A549 (cell line): Measurements from ENCODE around the gene FADS1. TPM values are rescaled to one million over a fixed set of nuclear protein-coding genes. Genes with fewer than 3 reads are reported as not detected.

Source experiments
- BHLHE40 ChIP-seq: IDR thresholded peaks from 2 replicates; pipeline ENCODE4 v1.6.1; 2012; ENCODE audit warnings: low read depth, low read length, inconsistent platforms
- CEBPB ChIP-seq, 2 experiments: fragments of >200 bp in 1 of 2; sonication (Bioruptor Twin) in 1 of 2; formaldehyde crosslinking in 1 of 2; IDR thresholded peaks; 2 replicates each; pipeline ENCODE4 v1.6.1; 2012 to 2016
- CHD2 ChIP-seq: fragments of 150-350 bp; IDR thresholded peaks from 2 replicates; pipeline ENCODE4 v1.6.1; 2014; ENCODE audit warnings: low read length; ENCODE audit not compliant: partially characterized antibody
- CHD4 ChIP-seq: fragments of 200-600 bp; sonication (generic); IDR thresholded peaks from 2 replicates; pipeline ENCODE4 v1.6.1; 2016; ENCODE audit warnings: antibody characterized with exemption, mild to moderate bottlenecking, borderline replicate concordance
- CTCF ChIP-seq: fragments of >200 bp; sonication (Bioruptor Twin); formaldehyde crosslinking; IDR thresholded peaks from 3 replicates; pipeline ENCODE4 v1.5.1; 2016
- EHF ChIP-seq: fragments of 250-450 bp; sonication (Bioruptor Pico); IDR thresholded peaks from 2 replicates; pipeline ENCODE4 v1.5.0; 2020; ENCODE audit warnings: mild to moderate bottlenecking
- ELK1 ChIP-seq: fragments of 150-350 bp; IDR thresholded peaks from 2 replicates; pipeline ENCODE4 v1.6.1; 2014; ENCODE audit warnings: low read depth, mild to moderate bottlenecking, low read length
- EP300 ChIP-seq, 2 experiments: fragments of >200 bp; sonication (Bioruptor Twin); formaldehyde crosslinking; IDR thresholded peaks; 2 replicates in 1 of 2; 3 replicates in 1 of 2; pipeline ENCODE4 v1.6.1; 2016 to 2017
- FOSB ChIP-seq: fragments of 250-450 bp; sonication (Bioruptor Pico); IDR thresholded peaks from 2 replicates; pipeline ENCODE4 v1.5.0; 2020; ENCODE audit warnings: mild to moderate bottlenecking, moderate library complexity
- GATA3 ChIP-seq: IDR thresholded peaks from 2 replicates; pipeline ENCODE4 v1.6.1; 2012; ENCODE audit warnings: borderline replicate concordance
- HDAC2 ChIP-seq: fragments of 200-600 bp; sonication (generic); IDR thresholded peaks from 2 replicates; pipeline ENCODE4 v1.6.1; 2016
- HES2 ChIP-seq: fragments of >200 bp; sonication (Bioruptor Twin); formaldehyde crosslinking; IDR thresholded peaks from 2 replicates; pipeline ENCODE4 v1.6.1; 2016
- HOXA7 ChIP-seq: fragments of 250-450 bp; sonication (Bioruptor Pico); IDR thresholded peaks from 2 replicates; pipeline ENCODE4 v1.5.0; 2020; ENCODE audit warnings: mild to moderate bottlenecking, moderate library complexity
- HOXB5 ChIP-seq: fragments of 250-450 bp; sonication (Bioruptor Pico); IDR thresholded peaks from 2 replicates; pipeline ENCODE4 v1.5.0; 2020; ENCODE audit warnings: mild to moderate bottlenecking, moderate library complexity
- KDM1A ChIP-seq: fragments of 200-600 bp; sonication (generic); IDR thresholded peaks from 2 replicates; pipeline ENCODE4 v1.6.1; 2016; ENCODE audit warnings: low read depth, mild to moderate bottlenecking
- KDM5A ChIP-seq: fragments of 200-600 bp; sonication (generic); IDR thresholded peaks from 2 replicates; pipeline ENCODE4 v1.6.1; 2016; ENCODE audit warnings: antibody characterized with exemption, mild to moderate bottlenecking
- MAX ChIP-seq: IDR thresholded peaks from 2 replicates; pipeline ENCODE4 v1.6.1; 2012
- MYC ChIP-seq: IDR thresholded peaks from 2 replicates; pipeline ENCODE4 v1.6.1; 2012; ENCODE audit warnings: mild to moderate bottlenecking, inconsistent platforms, low read length, improper control_type of control experiment, borderline replicate concordance
- PHF8 ChIP-seq: fragments of 200-600 bp; sonication (generic); IDR thresholded peaks from 2 replicates; pipeline ENCODE4 v1.6.1; 2016; ENCODE audit warnings: low read depth, mild to moderate bottlenecking, antibody characterized with exemption, moderate library complexity, borderline replicate concordance
- POLR2A ChIP-seq: IDR thresholded peaks from 2 replicates; pipeline ENCODE4 v1.6.1; 2012; ENCODE audit warnings: mild to moderate bottlenecking, low read length
- POLR2AphosphoS2 ChIP-seq: conservative IDR thresholded peaks from 2 replicates; pipeline ENCODE4 v1.6.1; 2012; ENCODE audit warnings: low read length, improper control_type of control experiment, inconsistent platforms
- RFX5 ChIP-seq: fragments of 450-650 bp; IDR thresholded peaks from 2 replicates; pipeline ENCODE4 v1.7.1; 2014; ENCODE audit warnings: antibody characterized with exemption, mild to moderate bottlenecking, moderate library complexity
- SMC3 ChIP-seq: fragments of >200 bp; sonication (Bioruptor Twin); formaldehyde crosslinking; IDR thresholded peaks from 3 replicates; pipeline ENCODE4 v1.6.1; 2018; ENCODE audit warnings: inconsistent platforms
- TFCP2L1 ChIP-seq: fragments of 250-450 bp; sonication (Bioruptor Pico); IDR thresholded peaks from 2 replicates; pipeline ENCODE4 v1.5.0; 2021; ENCODE audit warnings: mild to moderate bottlenecking
- USF2 ChIP-seq: fragments of 450-650 bp; IDR thresholded peaks from 2 replicates; pipeline ENCODE4 v1.6.1; 2014; ENCODE audit warnings: antibody characterized with exemption
- ZC3H11A ChIP-seq: fragments of 450-650 bp; IDR thresholded peaks from 2 replicates; pipeline ENCODE4 v1.6.1; 2014; ENCODE audit warnings: antibody characterized with exemption, mild to moderate bottlenecking
- ZSCAN20 ChIP-seq: fragments of 250-450 bp; sonication (Bioruptor Pico); IDR thresholded peaks from 2 replicates; pipeline ENCODE4 v1.8.0; 2022; ENCODE audit warnings: mild to moderate bottlenecking, moderate library complexity
- polyA plus RNA-seq, 4 experiments: library from polyadenylated mRNA; depleted of rRNA in 3 of 4; stranded (reverse); fragments of >200 nt; fragmentation: RNase III in 1 of 4; extraction: RNeasy Plus Mini Kit Qiagen cat#74134 plus additional on column Dnase treatment in 1 of 4; gene quantifications; 2 replicates in 3 of 4; 3 replicates in 1 of 4; pipeline ENCODE4 v1.2.3, GENCODE V29; 2011 to 2017

Gene FADS1
- polyA plus RNA-seq, 2 of the 4 experiments (the other 2 are of a cell fraction) = 163 to 205 TPM

GRCh38 chr11:61816736-61817455 lies at the start of gene FADS1 (continued):
- TF ChIP-seq ZC3H11A (no peak), HES2 (no peak), POLR2AphosphoS2 (no peak), MYC (peak; percentile 83), HDAC2 (no peak), KDM5A (no peak), GATA3 (peak; percentile 43), CTCF (peak; percentile 76), MAX (peak; percentile 97), POLR2A (peak; percentile 53), CHD2 (peak; percentile 76), EHF (no peak), CHD4 (no peak), EP300 (IDR thresholded peaks at IDR 0.05) (0 out of 5 replicates have a peak, but pooled peaks of 1 of the 2 experiments have one; percentile 10), USF2 (0 out of 2 replicates have a peak, but pooled peaks have one; percentile 11), ELK1 (no peak), HOXB5 (CRISPR knock-in tag) (no peak), SMC3 (peak; percentile 78), CEBPB (IDR thresholded peaks at IDR 0.05) (peak; percentile 83 to 94; a peak in 3 of 4 replicates), PHF8 (no peak), KDM1A (no peak), HOXA7 (no peak), ZSCAN20 (no peak), TFCP2L1 (CRISPR knock-in tag) (0 out of 2 replicates have a peak, but pooled peaks have one; percentile 20), RFX5 (peak; percentile 73), FOSB (CRISPR knock-in tag) (no peak), BHLHE40 (no peak)
